HG03060 (cell line): ENCODE results near the gene COL6A1.
"Not testable (repeated sequence)": the region's sequence is repeated elsewhere in the genome, so short reads cannot be mapped to it uniquely, and the experiment has no call there.

Experiments used
- ATAC-seq: cut with Tn5 transposase; IDR thresholded peaks from one replicate; pipeline ENCODE4 v1.9.1; 2021; ENCODE audit warnings: low read depth, moderate number of reproducible peaks; ENCODE audit not compliant: unreplicated experiment

Gene COL6A1

DNA sequence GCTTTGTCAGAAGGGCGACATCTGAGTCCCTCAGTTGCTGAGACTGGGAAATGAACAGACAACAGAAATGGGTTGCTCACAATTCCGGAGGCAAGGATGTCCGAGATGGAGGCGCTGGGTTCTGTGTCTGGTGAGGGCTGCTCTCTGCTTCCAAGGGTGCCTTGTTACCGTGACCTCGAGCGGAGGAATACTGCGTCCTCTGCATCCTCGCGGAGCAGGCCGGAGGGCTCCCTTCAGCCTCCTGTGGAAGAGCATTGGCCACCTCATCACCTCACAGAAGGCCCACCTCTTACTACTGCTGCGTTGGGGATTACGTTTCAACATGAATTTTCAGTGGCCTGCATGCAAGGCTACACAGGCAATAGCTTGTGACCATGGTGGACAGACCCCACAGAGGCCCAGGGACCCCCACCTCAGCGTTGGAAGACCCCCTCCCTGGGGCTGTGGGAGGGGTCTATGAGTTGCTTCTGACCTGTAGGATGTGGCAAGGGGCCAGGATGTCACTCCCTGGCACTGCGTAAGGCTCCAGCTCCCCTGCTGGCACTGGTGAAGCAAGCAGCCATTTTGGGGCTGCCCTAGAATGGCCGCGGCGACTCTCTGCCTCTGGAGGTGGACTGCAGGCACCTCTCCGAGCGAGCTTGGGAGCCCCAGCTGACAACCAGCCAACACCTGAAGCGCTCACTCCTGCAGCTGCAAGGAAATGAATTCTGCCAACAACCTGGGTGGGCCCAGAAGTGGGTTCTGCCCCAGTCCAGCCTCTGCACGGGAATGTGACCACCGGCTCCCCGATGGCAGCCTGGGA is 36.3 kb upstream of the COL6A1 start:
- no peak for ATAC-seq

DNA sequence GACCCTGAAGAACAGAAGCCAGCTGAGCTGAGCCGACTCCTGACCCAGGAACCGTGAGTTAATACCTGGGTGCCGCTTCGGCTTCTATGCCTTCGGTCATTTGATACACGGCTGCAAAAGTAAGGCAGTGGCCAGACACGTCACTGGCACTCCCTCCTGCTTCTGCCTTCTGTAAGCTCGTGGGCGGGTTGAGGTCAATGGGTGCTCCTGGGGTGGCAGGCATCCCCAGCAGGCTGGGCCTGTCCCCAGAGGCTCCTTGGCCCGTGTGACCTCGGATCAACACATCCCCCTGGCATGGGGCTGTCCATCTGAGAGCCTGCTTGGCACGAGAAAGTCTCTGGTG is 35.7 kb upstream of the COL6A1 start:
- no peak for ATAC-seq

DNA sequence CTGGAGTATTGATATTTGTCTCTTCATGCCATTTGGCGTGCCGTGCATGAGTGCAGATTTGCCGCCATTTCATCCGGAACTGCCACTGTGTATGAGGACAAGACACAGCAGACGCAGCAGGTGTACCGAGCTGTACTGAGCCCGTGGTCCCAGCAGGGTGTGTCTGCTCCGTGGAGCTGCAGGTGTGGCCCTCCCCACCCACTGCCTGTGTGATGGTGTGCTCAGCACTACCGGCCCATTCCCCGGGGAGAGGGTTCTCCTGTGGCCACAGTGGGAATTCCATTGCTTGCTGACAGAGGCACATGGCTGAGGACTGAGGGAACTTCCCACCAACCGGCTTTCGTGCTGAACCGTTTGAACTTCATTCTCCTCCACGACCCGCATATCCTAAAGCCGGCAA is 34.3 kb upstream of the COL6A1 start:
- ATAC-seq, result no peak

DNA sequence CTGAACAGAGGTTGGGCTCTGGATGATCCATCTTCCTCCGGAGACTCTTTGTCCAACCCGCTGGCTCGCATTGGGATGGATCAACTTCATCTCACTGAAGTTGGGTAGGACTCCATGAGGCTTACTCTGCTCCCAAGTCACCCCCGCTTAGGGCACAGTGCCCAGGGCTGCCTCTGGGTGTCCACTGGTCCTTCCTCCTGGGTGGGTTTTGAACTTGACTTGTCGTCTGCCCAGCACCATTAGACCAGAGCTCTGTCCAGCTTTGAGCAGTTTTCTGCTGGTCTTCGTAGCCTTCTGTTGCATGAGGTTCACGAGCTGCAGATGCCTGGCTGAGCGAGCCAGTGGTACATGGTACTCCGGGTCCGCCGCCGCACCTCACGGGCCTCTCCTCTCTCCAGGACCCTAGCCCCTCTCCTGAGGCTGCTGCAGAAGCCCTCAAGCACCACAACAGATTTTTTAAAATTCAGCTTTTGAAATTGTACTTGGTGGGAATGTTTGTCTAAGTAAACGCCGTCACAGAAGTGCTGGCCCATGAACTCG is 33.8 kb upstream of the COL6A1 start:
- ATAC-seq, result no peak

DNA sequence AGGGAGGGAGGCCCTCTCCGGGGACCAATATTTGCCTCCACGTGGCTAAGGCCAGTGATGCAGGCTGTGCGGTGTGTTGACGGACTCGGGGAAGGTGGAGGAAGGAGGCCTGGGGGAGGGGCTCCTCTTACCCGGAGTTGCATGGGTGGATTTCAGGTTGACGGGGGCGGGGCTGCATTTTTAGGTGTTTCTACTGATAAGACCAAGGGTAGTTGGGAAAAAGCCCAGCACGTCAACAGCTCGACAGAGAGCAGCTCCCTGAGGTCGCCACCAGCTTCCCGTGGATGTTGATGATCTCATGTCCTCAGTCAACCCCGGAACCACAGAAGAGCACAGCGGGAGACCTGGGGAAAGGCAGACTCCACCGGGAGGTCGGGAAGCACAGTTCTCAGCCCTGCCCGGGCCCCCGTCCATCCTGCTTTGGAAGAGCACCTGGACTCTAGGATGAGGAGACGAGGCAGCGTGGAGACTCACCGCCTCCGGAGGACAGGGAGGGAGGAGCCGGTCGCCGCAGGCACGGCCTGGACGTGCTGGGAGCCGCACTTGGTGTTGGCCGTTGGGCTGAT is 32.9 kb upstream of the COL6A1 start:
- no peak for ATAC-seq

DNA sequence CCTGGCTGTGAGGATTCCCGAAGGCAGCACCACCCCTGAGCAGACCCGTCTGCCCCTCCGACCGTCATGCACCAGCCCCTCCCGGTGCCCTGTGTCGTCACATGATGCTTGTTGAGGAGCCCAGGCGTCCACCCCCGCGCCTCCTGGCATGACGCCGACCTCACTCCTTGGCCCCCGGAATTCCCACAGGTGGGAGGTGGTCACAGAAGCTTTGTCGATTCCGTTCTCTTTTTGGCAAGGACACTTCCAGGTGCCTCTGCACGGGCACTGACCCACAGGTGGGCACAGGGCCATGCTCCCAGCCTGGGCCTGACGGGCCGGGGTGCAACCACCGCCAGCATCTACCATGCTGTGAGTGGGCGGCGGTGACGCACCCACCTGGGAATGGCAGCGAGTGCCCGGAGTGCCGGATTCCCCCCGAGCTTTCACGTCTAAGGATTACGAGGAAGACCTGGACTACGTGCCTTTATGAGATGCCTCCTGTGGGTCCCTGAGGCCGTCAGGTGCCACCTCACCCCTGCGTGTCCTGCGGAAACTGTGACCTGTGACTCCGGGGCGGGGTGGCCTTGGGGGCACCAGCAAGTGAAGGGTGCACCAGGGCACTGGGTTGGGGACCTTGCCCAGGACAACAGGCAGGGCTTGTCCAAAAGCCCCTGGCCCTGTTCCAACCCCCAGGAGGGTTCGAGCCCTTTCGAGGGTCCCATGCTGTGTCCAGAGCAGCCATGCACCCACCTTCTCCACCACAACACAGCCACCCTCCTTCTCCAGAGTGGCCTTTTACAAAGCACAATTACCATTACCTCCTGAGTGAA is 31.4 kb upstream of the COL6A1 start:
- ATAC-seq, result no peak

DNA sequence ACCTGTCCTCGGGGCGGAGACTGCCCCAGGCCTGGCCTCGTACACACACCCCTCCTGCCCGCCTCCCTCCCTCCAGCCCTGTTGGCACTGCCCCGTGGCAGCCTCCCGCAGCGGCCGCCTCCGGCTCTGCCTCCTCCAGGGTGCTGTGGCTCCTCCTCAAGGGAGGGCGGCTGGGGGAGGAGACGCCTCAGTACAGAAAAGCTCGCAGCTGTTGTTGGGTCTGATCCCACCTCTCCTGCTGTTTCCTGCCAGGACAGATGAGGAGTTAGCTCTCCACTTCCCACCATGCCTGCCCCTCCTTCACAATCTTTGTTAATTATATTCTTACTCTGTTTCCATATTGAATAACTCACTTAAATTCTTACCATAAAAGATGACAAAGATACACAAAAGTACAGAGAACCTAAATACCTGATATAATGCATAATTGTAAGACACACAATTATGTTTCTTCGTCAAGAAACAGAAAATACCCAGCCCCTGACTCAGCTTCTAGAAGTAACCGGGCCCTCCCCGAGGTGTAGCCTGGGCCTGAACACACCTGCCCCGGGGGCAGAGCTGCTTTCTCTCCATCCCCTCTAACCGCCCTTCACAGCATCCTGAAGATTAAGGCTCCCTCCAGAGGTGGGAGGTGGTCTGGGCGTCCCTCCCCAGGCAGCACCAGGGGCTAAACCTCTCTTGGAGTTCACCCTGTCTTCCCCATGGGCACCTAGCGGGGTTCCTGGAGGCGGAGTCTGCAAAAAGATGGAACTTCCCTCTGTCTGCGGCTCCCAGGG is 30.6 kb upstream of the COL6A1 start:
- no peak for ATAC-seq

DNA sequence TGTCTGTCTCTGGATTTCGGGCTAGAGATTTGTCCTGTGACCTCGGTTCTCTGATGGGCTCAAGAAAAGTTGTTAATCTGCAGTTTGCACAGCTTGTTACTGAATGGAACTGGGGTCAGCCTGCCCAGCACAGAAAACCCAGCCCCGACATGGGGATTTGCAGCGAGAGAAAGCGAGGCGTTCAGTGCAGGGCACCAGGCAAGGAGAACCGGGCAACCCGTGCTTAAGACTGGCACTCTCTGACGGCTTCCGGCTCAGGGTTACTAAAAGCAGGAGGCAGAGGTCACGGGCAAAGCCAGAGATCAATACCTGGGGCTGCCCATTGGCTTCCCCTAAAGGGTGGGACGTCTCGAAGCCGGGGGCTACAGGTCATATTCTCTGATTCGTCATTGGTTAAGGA is 29.9 kb upstream of the COL6A1 start:
- no peak for ATAC-seq

DNA sequence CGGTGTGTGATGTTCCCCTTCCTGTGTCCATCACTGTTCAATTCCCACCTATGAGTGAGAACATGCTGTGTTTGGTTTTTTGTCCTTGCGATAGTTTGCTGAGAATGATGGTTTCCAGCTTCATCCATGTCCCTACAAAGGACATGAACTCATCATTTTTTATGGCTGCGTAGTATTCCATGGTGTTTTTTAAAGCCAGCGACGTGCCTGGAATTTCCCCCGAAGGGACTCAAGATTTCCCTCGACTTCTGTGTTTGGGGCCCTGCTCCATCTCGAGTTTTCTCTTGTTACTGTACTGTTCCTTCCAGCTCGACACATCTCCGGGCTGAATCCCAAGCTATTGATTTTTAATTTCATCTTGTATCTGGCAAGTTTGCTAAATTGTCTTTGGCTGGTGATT is 29.0 kb upstream of the COL6A1 start:
- not testable (repeated sequence) for ATAC-seq

DNA sequence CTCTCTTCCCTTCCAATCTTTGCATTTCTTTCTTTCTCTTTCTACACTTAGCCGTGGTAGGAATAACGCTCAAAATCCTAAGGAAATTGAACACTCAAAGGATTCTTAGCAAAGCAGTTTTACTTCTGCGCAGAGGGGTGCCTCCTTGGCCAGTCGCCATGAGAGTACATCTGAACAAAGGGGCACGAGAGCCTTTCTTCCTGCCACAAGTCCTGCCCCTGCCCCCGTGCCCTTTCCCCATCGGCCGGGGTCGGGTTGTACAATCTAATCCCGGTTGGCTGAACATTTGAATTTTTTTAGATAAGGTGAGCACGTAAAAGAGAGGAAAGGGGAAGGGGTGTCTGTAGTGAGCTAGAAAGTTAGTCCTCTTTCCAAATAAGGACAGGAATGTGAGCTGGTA is 28.6 kb upstream of the COL6A1 start:
- ATAC-seq, result no peak

DNA sequence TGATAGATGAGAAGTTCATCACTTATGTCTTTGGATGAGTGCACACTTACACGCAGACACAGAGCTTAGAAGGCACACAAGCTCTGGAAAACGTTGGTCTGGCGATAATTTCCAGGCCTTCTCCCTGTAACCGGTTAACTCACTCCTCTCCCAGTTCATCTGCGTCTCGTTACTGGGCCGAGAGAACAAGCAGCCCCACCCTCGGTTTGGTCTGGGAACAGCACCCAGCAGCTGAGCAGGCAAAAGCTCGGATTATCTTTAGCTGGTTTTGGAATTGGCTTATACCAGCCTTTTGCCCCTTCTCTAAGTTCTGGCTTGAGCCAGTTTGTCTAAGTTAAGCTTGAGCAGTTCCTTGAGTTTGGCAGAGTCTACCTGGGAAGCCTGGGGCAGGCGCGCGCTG is 27.3 kb upstream of the COL6A1 start:
- no peak for ATAC-seq

DNA sequence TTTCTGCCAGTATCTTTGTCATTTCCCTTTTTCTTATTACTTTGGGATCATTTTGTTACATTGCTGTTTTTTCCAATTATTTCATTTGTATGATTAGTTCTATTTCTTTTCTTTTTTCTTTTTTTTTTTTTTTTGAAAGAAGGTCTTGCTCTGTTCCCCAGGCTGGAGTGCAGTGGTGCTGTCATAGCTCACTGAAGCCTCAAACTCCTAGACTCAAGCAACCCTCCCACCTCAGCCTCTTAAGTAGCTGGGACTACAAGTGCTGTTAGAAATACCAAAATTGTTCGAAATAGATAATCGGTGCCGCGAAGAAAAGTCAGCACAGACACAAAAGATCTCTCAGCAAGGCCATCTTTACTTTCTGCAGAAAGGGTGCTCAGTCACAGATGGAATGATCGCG is 26.6 kb upstream of the COL6A1 start:
- no peak for ATAC-seq

DNA sequence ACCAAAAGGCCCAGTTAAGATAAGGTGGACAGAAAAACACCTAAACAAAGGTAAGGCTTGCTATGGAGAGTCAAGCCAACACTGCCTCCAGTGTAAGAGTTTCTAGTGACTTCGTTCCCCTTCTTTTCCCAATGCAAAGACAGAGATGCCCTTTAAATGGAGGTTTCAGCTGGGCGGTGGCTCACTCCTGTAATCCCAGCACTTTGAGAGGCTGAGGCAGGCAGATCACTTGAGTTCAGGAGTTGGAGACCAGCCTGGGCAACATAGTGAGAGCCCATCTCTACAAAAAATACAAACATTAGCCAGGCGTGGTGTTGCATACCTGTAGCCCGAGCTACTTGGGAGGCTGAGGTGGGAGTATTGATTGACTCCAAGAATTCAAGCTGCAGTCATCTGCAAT is 24.0 kb upstream of the COL6A1 start:
- no peak for ATAC-seq

DNA sequence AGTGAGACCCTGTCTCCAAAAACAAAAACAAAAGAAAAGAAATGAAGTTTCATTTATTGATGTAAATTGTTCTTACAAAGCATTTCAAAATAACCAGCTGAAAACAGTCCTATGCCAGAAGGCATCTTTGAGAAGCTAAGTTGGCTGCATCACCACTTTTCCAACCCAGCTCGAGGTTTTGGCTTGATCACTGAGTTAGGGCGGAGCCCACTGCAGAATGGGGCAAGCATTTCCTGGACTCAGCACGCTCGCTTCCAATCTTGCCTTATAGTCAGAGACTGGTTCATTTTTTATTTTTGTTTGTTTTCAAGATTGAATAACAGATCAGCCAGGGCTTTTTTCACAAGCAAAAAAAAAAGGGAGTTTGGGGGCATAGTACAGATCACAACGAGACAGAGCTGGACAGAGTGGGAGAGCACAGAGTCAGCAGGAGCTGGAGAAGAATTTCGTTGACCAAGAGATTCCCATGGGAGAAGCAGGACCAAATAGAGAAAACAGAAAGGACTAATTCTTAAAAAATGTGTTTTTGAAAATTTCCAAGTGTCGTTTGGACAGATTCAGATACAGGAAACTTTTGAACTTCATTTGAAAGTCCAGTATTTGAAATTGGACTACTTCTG is 23.5 kb upstream of the COL6A1 start:
- ATAC-seq, result no peak

DNA sequence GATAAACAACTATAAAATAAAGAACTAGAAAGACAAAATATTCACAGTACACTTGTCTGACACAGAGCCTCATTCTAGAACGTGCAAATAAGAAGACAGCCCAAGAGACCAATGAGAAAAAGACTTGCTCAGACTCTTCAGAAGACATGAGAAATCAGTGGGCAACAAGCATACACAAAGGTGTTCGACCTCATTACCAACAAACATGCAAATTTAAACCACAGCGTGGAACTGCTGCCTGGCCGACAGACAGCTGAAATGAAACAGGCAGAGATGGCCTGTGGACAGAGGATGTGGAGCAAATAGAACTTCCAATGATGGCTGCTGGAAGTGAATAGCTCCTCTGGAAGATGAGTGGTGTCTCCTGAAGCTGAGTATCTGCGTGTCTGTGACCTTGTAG is 22.4 kb upstream of the COL6A1 start:
- ATAC-seq, result no peak

DNA sequence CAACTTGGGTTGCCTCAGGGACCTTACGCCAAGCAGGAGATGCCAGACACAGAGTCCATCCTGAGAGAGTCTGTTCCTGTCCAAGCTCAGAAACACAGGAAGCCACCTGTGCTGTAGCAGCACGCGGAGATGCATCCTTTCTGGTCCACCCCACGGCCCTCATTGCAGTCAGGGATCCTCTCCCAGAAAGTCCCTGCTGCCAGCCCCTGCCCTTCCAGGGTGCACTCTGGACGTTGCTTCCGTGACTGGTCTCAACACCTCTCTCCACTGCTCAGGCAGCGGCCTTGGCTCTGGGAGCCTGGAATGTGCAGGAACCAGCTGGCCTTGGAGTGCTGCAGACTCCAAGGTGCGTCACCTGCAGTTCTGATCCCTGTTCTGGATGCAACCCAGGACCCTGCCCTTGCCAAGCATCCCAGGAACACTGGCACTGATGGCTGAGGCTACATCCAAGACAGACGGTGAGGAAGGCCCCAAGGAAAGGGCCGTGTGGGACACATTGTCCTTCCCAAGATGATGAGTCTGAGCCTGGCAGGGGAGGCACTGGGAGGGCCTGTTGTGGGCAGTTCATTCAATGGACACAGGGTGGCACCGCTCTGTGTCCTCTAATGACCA is 21.7 kb upstream of the COL6A1 start:
- ATAC-seq, result no peak

DNA sequence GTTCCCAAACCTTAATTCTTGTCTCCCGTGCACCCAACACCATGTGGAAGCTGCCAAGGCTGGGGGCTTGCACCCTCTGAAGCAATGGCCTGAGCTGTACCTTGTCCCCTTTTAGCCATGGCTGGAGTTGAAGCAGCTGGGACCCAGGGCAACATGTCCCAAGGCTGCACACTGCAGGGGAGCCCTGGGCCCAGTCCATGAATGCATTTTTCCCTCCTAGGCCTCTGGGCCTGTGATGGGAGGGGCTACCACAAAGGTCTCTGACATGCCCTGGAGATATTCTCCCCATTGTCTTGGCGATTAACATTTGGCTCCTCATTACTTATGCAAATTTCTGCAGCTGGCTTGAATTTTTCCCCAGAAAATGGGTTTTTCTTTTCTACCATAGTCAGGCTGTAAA is 20.2 kb upstream of the COL6A1 start:
- ATAC-seq, result not testable (repeated sequence)

DNA sequence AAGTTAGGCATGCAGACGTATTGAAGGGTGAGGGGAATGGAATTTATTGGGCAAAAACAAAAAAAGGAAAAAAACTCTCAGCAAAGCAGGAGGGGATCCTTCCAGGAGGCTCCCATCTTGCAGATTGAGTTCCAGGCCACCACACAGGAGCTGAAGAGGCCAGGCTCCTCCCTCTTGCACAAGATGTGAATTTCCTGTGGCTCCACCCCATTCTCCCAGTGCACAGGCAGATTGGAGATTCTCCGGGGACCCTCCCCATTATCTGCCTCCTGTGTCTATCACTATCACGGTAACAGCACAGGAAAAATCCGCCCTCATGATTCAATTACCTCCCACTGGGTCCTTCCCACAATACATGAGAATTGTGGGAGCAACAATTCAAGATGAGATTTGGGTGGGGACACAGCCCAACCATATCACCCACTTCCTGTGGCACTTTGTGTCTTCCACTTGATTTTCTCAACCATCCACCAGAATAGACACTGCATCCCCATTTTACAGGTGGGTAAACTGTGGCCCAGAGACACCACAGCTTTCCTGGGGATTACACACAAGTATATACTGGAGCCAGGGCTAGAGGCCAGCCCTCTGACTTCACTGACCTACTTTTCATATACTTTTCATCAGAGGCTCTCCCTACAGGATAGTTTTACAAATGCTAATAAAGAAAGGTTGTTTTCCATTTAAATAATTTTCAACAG is 18.9 kb upstream of the COL6A1 start:
- ATAC-seq, result no peak

DNA sequence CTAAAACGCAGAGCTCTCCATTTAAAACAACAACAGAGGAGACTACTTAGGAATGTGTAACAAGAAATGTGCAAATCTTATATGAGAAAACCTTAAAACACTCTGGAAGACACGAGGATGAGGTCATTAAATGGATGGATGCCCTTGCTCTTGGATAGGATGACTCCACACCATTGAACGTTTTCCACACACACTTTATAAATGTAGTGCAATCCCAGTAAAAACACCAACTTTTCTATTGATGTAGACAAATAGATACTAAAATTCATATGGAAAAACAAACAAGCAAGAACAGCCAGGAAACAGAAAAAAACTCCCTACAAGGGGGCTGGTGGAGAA is 18.4 kb upstream of the COL6A1 start:
- no peak for ATAC-seq
